ENCODE results near the gene PMM2. TPM values are rescaled to one million over a fixed set of nuclear protein-coding genes. Genes with fewer than 3 reads are reported as not detected.
"Not testable (repeated sequence)": the region's sequence is repeated elsewhere in the genome, so short reads cannot be mapped to it uniquely, and the experiment has no call there.

PMM2 gene
- total RNA-seq, 1 donor, result 42.7 TPM

GRCh38 chr16:8777217-8777616, 20.4 kb upstream of the PMM2 start:
- TF ChIP-seq CTCF (IDR thresholded peaks at IDR 0.05; ENCODE audit: extremely low read depth, low read depth, low read length), result no peak
- no peaks in the 10 kb centered on the region for H3K36me3 ChIP-seq (ENCODE audit: insufficient read depth, low read length)
- no peaks in the 10 kb centered on the region for H3K4me1 ChIP-seq (ENCODE audit: insufficient read depth, low read length)
- no peaks in the 10 kb centered on the region for H3K9me3 ChIP-seq (ENCODE audit: low read depth, low read length)
- H3K27me3 ChIP-seq (ENCODE audit: insufficient read depth, low read length), result no peaks in the 10 kb centered on the region
- H3K79me2 ChIP-seq (ENCODE audit: insufficient read depth, low read length), result no peaks in the 10 kb centered on the region
- H3K4me2 ChIP-seq (ENCODE audit: insufficient read depth, low read length), result no peak overlapping the region
- no peak overlapping the region for H3K27ac ChIP-seq (ENCODE audit: low read depth, low read length)
- no peaks in the 10 kb centered on the region for H4K20me1 ChIP-seq (ENCODE audit: insufficient read depth, low read length)
- no peak for DNase-seq (ENCODE audit: insufficient read length, low spot score, missing footprints)
- H3K4me3 ChIP-seq (ENCODE audit: insufficient read depth, low read length), result no peak overlapping the region
- H2AFZ ChIP-seq (ENCODE audit: low read length), result no peak overlapping the region

- Histone ChIP-seq H3K4me1 (ENCODE audit: insufficient read depth, low read length) (no peaks in the 10 kb centered on the region), H3K9me3 (ENCODE audit: low read depth, low read length) (no peaks in the 10 kb centered on the region), H2AFZ (ENCODE audit: low read length) (no peak overlapping the region), H3K27me3 (ENCODE audit: insufficient read depth, low read length) (no peaks in the 10 kb centered on the region), H3K4me2 (ENCODE audit: insufficient read depth, low read length) (no peak overlapping the region), H3K27ac (ENCODE audit: low read depth, low read length) (no peak overlapping the region), H4K20me1 (ENCODE audit: insufficient read depth, low read length) (no peaks in the 10 kb centered on the region), H3K4me3 (ENCODE audit: insufficient read depth, low read length) (no peak overlapping the region), H3K36me3 (ENCODE audit: insufficient read depth, low read length) (no peaks in the 10 kb centered on the region), H3K79me2 (ENCODE audit: insufficient read depth, low read length) (no peaks in the 10 kb centered on the region)
- TF ChIP-seq CTCF (IDR thresholded peaks at IDR 0.05; ENCODE audit: extremely low read depth, low read depth, low read length), result no peak
- DNase-seq (ENCODE audit: insufficient read length, low spot score, missing footprints), result no peak
Observed at GRCh38 chr16:8781797-8782196, 15.8 kb upstream of the PMM2 start.

GRCh38 chr16:8782673-8783072, 15.0 kb upstream of the PMM2 start:
- DNase-seq (ENCODE audit: insufficient read length, low spot score, missing footprints), result no peak
- no peaks in the 10 kb centered on the region for H4K20me1 ChIP-seq (ENCODE audit: insufficient read depth, low read length)
- H3K79me2 ChIP-seq (ENCODE audit: insufficient read depth, low read length), result no peaks in the 10 kb centered on the region
- no peak overlapping the region for H3K4me3 ChIP-seq (ENCODE audit: insufficient read depth, low read length)
- no peak for TF ChIP-seq CTCF (IDR thresholded peaks at IDR 0.05; ENCODE audit: extremely low read depth, low read depth, low read length)
- H3K27ac ChIP-seq (ENCODE audit: low read depth, low read length), result no peak overlapping the region
- H2AFZ ChIP-seq (ENCODE audit: low read length), result no peak overlapping the region
- H3K4me2 ChIP-seq (ENCODE audit: insufficient read depth, low read length), result no peak overlapping the region
- H3K27me3 ChIP-seq (ENCODE audit: insufficient read depth, low read length), result no peaks in the 10 kb centered on the region
- H3K9me3 ChIP-seq (ENCODE audit: low read depth, low read length), result no peaks in the 10 kb centered on the region
- no peaks in the 10 kb centered on the region for H3K4me1 ChIP-seq (ENCODE audit: insufficient read depth, low read length)
- no peaks in the 10 kb centered on the region for H3K36me3 ChIP-seq (ENCODE audit: insufficient read depth, low read length)

- H4K20me1 ChIP-seq (ENCODE audit: insufficient read depth, low read length), result no peaks in the 10 kb centered on the region
- no peaks in the 10 kb centered on the region for H3K36me3 ChIP-seq (ENCODE audit: insufficient read depth, low read length)
- no peaks in the 10 kb centered on the region for H3K9me3 ChIP-seq (ENCODE audit: low read depth, low read length)
- no peaks in the 10 kb centered on the region for H3K27me3 ChIP-seq (ENCODE audit: insufficient read depth, low read length)
- H3K4me3 ChIP-seq (ENCODE audit: insufficient read depth, low read length), result no peak overlapping the region
- no peak overlapping the region for H3K27ac ChIP-seq (ENCODE audit: low read depth, low read length)
- TF ChIP-seq CTCF (IDR thresholded peaks at IDR 0.05; ENCODE audit: extremely low read depth, low read depth, low read length), result no peak
- H3K79me2 ChIP-seq (ENCODE audit: insufficient read depth, low read length), result no peaks in the 10 kb centered on the region
- H2AFZ ChIP-seq (ENCODE audit: low read length), result no peak overlapping the region
- H3K4me1 ChIP-seq (ENCODE audit: insufficient read depth, low read length), result no peaks in the 10 kb centered on the region
- H3K4me2 ChIP-seq (ENCODE audit: insufficient read depth, low read length), result no peak overlapping the region
- no peak for DNase-seq (ENCODE audit: insufficient read length, low spot score, missing footprints)
Observed at GRCh38 chr16:8785408-8785807, 12.2 kb upstream of the PMM2 start.

GRCh38 chr16:8786316-8786715, 11.3 kb upstream of the PMM2 start:
- not testable (repeated sequence) for H3K9me3 ChIP-seq (ENCODE audit: low read depth, low read length); H3K4me1 ChIP-seq (ENCODE audit: insufficient read depth, low read length)

More at GRCh38 chr16:8786316-8786715, 11.3 kb upstream of the PMM2 start:
- H3K27me3 ChIP-seq (ENCODE audit: insufficient read depth, low read length); H3K79me2 ChIP-seq (ENCODE audit: insufficient read depth, low read length); DNase-seq (ENCODE audit: insufficient read length, low spot score, missing footprints); H3K4me2 ChIP-seq (ENCODE audit: insufficient read depth, low read length); H4K20me1 ChIP-seq (ENCODE audit: insufficient read depth, low read length); H3K4me3 ChIP-seq (ENCODE audit: insufficient read depth, low read length); H3K36me3 ChIP-seq (ENCODE audit: insufficient read depth, low read length); H3K27ac ChIP-seq (ENCODE audit: low read depth, low read length); H2AFZ ChIP-seq (ENCODE audit: low read length): not testable (repeated sequence)
